ENCODE results near the gene WDR91. TPM values are rescaled to one million over a fixed set of nuclear protein-coding genes. Genes with fewer than 3 reads are reported as not detected.

Gene WDR91
- total RNA-seq, 1 donor from 2014 or later, result 27.9 TPM

- peak; percentile 40 for DNase-seq (ENCODE audit: low spot score)
Measured at GRCh38 chr7:135197906-135198655, 13.2 kb downstream of the WDR91 start.

- peak; percentile 23 for DNase-seq (ENCODE audit: low spot score)
Measured at GRCh38 chr7:135197343-135197742, 14.0 kb downstream of the WDR91 start.

GRCh38 chr7:135195968-135196629 lies 15.2 kb downstream of the WDR91 start:
- DNase-seq (ENCODE audit: low spot score), result no peak

GRCh38 chr7:135195156-135195555 lies 16.2 kb downstream of the WDR91 start:
- DNase-seq (ENCODE audit: low spot score), result no peak

GRCh38 chr7:135194494-135195095 lies 16.7 kb downstream of the WDR91 start:
- no peak for DNase-seq (ENCODE audit: low spot score)

GRCh38 chr7:135193615-135194081 lies 17.7 kb downstream of the WDR91 start:
- no peak for DNase-seq (ENCODE audit: low spot score)

- DNase-seq (ENCODE audit: low spot score), result no peak
Measured at GRCh38 chr7:135192914-135193536, 18.3 kb downstream of the WDR91 start.

- no peak for DNase-seq (ENCODE audit: low spot score)
Measured at GRCh38 chr7:135190703-135191102, 20.6 kb downstream of the WDR91 start.

GRCh38 chr7:135189961-135190360 lies 21.4 kb downstream of the WDR91 start:
- no peak for DNase-seq (ENCODE audit: low spot score)

GRCh38 chr7:135189221-135189662 lies 22.1 kb downstream of the WDR91 start:
- no peak for DNase-seq (ENCODE audit: low spot score)

- DNase-seq (ENCODE audit: low spot score), result no peak
Measured at GRCh38 chr7:135188298-135188984, 22.9 kb downstream of the WDR91 start.

- DNase-seq (ENCODE audit: low spot score), result no peak
Measured at GRCh38 chr7:135186841-135187253, 24.5 kb downstream of the WDR91 start.

GRCh38 chr7:135186261-135186540 lies 25.1 kb downstream of the WDR91 start:
- DNase-seq (ENCODE audit: low spot score), result no peak

GRCh38 chr7:135185471-135186260 lies 25.7 kb downstream of the WDR91 start:
- DNase-seq (ENCODE audit: low spot score), result no peak

GRCh38 chr7:135184254-135184841 lies 27.0 kb downstream of the WDR91 start:
- no peak for DNase-seq (ENCODE audit: low spot score)

GRCh38 chr7:135183478-135183877 lies 27.8 kb downstream of the WDR91 start:
- DNase-seq (ENCODE audit: low spot score), result no peak

GRCh38 chr7:135181929-135182678 lies 29.2 kb downstream of the WDR91 start:
- DNase-seq (ENCODE audit: low spot score), result no peak

GRCh38 chr7:135181261-135181928 lies 29.9 kb downstream of the WDR91 start:
- DNase-seq (ENCODE audit: low spot score), result no peak

- no peak for DNase-seq (ENCODE audit: low spot score)
Measured at GRCh38 chr7:135180122-135180521, 31.2 kb downstream of the WDR91 start.
